NCI-H524 (cell line): ENCODE measurements around the gene ACOXL.

Source experiments
- DNase-seq, 2 experiments: peaks; one replicate each; lab custom pipeline; 2025; lab: John Stamatoyannopoulos, UW

ACOXL gene

GRCh38 chr2:111116011-111116746, 383.8 kb downstream of the ACOXL start:
- no peak for DNase-seq

GRCh38 chr2:111116843-111117597, 384.6 kb downstream of the ACOXL start:
- peak; percentile 48 to 78 for DNase-seq

- DNase-seq = peak in 1 of 2 experiments; percentile 49
These were observed 385.5 kb downstream of the ACOXL start for GRCh38 chr2:111117598-111118480.

- DNase-seq = no peak
These were observed 386.2 kb downstream of the ACOXL start for GRCh38 chr2:111118481-111118980.

GRCh38 chr2:111118981-111119821, 386.8 kb downstream of the ACOXL start:
- DNase-seq = peak in 1 of 2 experiments; percentile 32

GRCh38 chr2:111119822-111120252, 387.5 kb downstream of the ACOXL start:
- peak in 1 of 2 experiments; percentile 32 for DNase-seq

- DNase-seq = peak; percentile 80 to 92
These were observed 388.1 kb downstream of the ACOXL start, which contains the start of gene BCL2L11 for GRCh38 chr2:111120253-111121027. Gene BCL2L11 (plus strand): TSS chr2:111120914. CDS start chr2:111123746, 2,832 bp downstream.

- peak; percentile 30 to 52 for DNase-seq
These were observed 388.9 kb downstream of the ACOXL start for GRCh38 chr2:111121028-111121827.

GRCh38 chr2:111121828-111122630, 389.7 kb downstream of the ACOXL start:
- peak; percentile 50 to 88 for DNase-seq

- DNase-seq = peak in 1 of 2 experiments; percentile 33
These were observed 390.5 kb downstream of the ACOXL start for GRCh38 chr2:111122631-111123421.

GRCh38 chr2:111123751-111124150, 391.4 kb downstream of the ACOXL start:
- no peak for DNase-seq

- no peak for DNase-seq
These were observed 394.2 kb downstream of the ACOXL start for GRCh38 chr2:111126581-111126980.

- no peak for DNase-seq
These were observed 395.0 kb downstream of the ACOXL start for GRCh38 chr2:111127351-111127750.

- DNase-seq = no peak
These were observed 395.7 kb downstream of the ACOXL start for GRCh38 chr2:111128096-111128495.

- DNase-seq = no peak
These were observed 401.2 kb downstream of the ACOXL start for GRCh38 chr2:111133603-111134002.

- no peak for DNase-seq
These were observed 401.7 kb downstream of the ACOXL start for GRCh38 chr2:111134055-111134454.

- no peak for DNase-seq
These were observed 403.0 kb downstream of the ACOXL start for GRCh38 chr2:111135237-111135909.
